Nephron (organoid): Measurements from ENCODE around the gene UFSP2.

Experiments
- H3K27ac Mint-ChIP-seq, 3 experiments: 2 replicates each; pipeline ENCODE4 v1.8.0; 2020; ENCODE audit warnings: mixed read lengths in 3 of 3, mild to moderate bottlenecking in 2 of 3, moderate library complexity in 1 of 3
- H3K27me3 Mint-ChIP-seq: 2 replicates; pipeline ENCODE4 v1.8.0; 2021; ENCODE audit warnings: low read depth, mild to moderate bottlenecking, moderate library complexity, mixed read lengths
- H3K36me3 Mint-ChIP-seq: 2 replicates; pipeline ENCODE4 v1.8.0; 2020; ENCODE audit warnings: low read depth, mixed read lengths
- H3K4me1 Mint-ChIP-seq: 2 replicates; pipeline ENCODE4 v1.8.0; 2020; ENCODE audit warnings: mixed read lengths
- H3K4me3 Mint-ChIP-seq, 3 experiments: 2 replicates each; pipeline ENCODE4 v1.8.0; 2020; ENCODE audit warnings: mild to moderate bottlenecking in 3 of 3, mixed read lengths in 3 of 3, moderate library complexity in 2 of 3
- H3K9me3 Mint-ChIP-seq: 2 replicates; pipeline ENCODE4 v1.8.0; 2020; ENCODE audit warnings: mixed read lengths
- CTCF ChIP-seq, 3 experiments: fragments of 200-600 bp; sonication (generic); IDR thresholded peaks; one replicate each; pipeline ENCODE4 v1.5.0; 2021; ENCODE audit warnings: antibody characterized with exemption in 3 of 3; ENCODE audit not compliant: unreplicated experiment in 3 of 3

Gene UFSP2

GRCh38 chr4:185464183-185464582 lies 38.4 kb upstream of the UFSP2 start:
- no peak overlapping the region for H3K27ac Mint-ChIP-seq

DNA sequence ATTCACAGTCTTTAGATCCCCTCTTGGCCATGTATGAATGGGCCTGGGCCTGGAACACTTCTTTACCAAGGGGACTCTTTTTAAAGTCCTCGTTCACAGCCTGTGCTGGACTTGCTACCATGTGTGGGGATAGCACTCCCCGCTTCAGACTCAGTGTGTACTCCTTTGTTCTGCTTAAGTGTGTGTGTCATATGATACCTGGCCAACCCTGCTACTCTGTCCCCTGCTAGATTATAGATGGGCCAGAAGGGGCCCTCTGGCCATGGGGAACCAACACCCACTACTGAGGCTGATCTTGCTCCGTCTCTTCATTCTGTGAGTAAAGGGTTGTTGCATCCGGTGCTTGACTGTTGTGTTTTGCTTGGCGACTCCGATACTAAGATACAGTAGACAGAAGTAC lies 37.8 kb upstream of the UFSP2 start:
- no peak overlapping the region for H3K27ac Mint-ChIP-seq
- peaks cover 24% of the 10 kb centered on the region for H3K27me3 Mint-ChIP-seq
- peaks cover 9% of the 10 kb centered on the region for H3K4me1 Mint-ChIP-seq
- no peak for TF ChIP-seq CTCF (IDR thresholded peaks at IDR 0.05; ENCODE audit: unreplicated experiment in 3 of 3)
- H3K4me3 Mint-ChIP-seq = no peak overlapping the region
- no peaks in the 10 kb centered on the region for H3K36me3 Mint-ChIP-seq
- H3K9me3 Mint-ChIP-seq = no peaks in the 10 kb centered on the region

More at GRCh38 chr4:185464183-185464582, 38.4 kb upstream of the UFSP2 start:
- peaks cover 9% of the 10 kb centered on the region for H3K4me1 Mint-ChIP-seq
- TF ChIP-seq CTCF (IDR thresholded peaks at IDR 0.05; ENCODE audit: unreplicated experiment in 3 of 3) = no peak
- no peak overlapping the region for H3K4me3 Mint-ChIP-seq
- H3K36me3 Mint-ChIP-seq = no peaks in the 10 kb centered on the region
- peaks cover 29% of the 10 kb centered on the region for H3K27me3 Mint-ChIP-seq
- no peaks in the 10 kb centered on the region for H3K9me3 Mint-ChIP-seq

DNA sequence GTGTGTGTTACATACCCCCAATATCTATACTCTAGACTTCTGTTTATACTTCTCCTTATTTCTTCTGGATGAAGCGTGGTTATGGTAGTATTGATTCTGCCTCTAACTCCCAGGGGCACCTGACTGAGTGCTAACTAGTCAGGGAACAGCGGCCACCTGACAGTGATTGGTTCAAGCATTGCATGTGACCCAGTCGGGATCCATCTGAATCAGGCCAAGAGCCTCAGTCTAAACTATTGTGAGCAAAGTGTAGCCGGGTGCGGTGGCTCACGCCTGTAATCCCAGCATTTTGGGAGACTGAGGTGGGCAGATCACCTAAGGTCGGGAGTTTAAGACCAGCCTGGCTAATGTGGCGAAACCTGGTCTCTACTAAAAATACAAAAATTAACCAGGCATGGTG lies 35.8 kb upstream of the UFSP2 start:
- no peaks in the 10 kb centered on the region for H3K9me3 Mint-ChIP-seq
- no peak overlapping the region for H3K27ac Mint-ChIP-seq
- peaks cover 8% of the 10 kb centered on the region for H3K27me3 Mint-ChIP-seq
- no peaks in the 10 kb centered on the region for H3K36me3 Mint-ChIP-seq
- no peak overlapping the region for H3K4me3 Mint-ChIP-seq
- H3K4me1 Mint-ChIP-seq = peaks cover 9% of the 10 kb centered on the region
- TF ChIP-seq CTCF (IDR thresholded peaks at IDR 0.05; ENCODE audit: unreplicated experiment in 3 of 3) = no peak

GRCh38 chr4:185457136-185457535 lies 31.4 kb upstream of the UFSP2 start:
- Mint-ChIP-seq H3K27me3 (peaks cover 4% of the 10 kb centered on the region), H3K36me3 (no peaks in the 10 kb centered on the region), H3K4me3 (no peak overlapping the region), H3K9me3 (no peaks in the 10 kb centered on the region), H3K4me1 (no peaks in the 10 kb centered on the region), H3K27ac (no peak overlapping the region)
- no peak for TF ChIP-seq CTCF (IDR thresholded peaks at IDR 0.05; ENCODE audit: unreplicated experiment in 3 of 3)

- no peaks in the 10 kb centered on the region for H3K4me1 Mint-ChIP-seq
- no peaks in the 10 kb centered on the region for H3K9me3 Mint-ChIP-seq
- peaks cover 4% of the 10 kb centered on the region for H3K27me3 Mint-ChIP-seq
- H3K27ac Mint-ChIP-seq = no peak overlapping the region
- H3K4me3 Mint-ChIP-seq = no peak overlapping the region
- no peaks in the 10 kb centered on the region for H3K36me3 Mint-ChIP-seq
- TF ChIP-seq CTCF (IDR thresholded peaks at IDR 0.05; ENCODE audit: unreplicated experiment in 3 of 3) = no peak
Observed at GRCh38 chr4:185456131-185456530, 30.4 kb upstream of the UFSP2 start.

DNA sequence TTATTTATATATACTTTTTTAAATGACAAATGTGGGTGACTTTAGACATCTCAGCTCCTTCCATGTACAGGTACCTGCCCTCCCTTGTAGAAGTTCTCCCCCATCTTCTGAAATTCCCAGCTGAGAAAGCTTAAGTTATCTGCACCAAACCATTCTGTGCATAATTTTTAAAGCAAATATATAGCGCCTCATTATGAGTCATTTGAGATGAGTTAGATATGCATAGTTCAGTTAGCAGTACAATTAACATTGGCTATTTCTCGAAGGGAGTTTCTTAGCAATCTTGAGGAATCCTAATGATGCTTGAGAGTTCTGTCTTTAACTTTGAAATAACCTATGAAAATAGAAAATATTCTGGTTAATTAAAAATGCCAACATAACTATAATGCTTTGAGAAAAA lies 19.4 kb upstream of the UFSP2 start:
- TF ChIP-seq CTCF (IDR thresholded peaks at IDR 0.05; ENCODE audit: unreplicated experiment in 3 of 3) = no peak
- no peaks in the 10 kb centered on the region for H3K9me3 Mint-ChIP-seq
- no peaks in the 10 kb centered on the region for H3K36me3 Mint-ChIP-seq
- H3K27ac Mint-ChIP-seq = no peak overlapping the region
- H3K4me3 Mint-ChIP-seq = no peak overlapping the region
- H3K4me1 Mint-ChIP-seq = no peaks in the 10 kb centered on the region
- H3K27me3 Mint-ChIP-seq = no peaks in the 10 kb centered on the region
